Stimulated activated CD4-positive, alpha-beta T cell treated with anti-CD3 and anti-CD28 coated beads, TNF-alpha, amount 100 ng/mL, for 4 hours (primary cell): Measurements from ENCODE around the gene SOSTDC1.

Experiments used
- DNase-seq, 3 experiments: peaks; one replicate each; pipeline ENCODE4 v3.0.0-alpha.2; 2020; ENCODE audit warnings: low read depth in 3 of 3

Gene SOSTDC1

GRCh38 chr7:16419859-16420258 lies 45.7 kb downstream of the SOSTDC1 start:
- no peak for DNase-seq

DNA sequence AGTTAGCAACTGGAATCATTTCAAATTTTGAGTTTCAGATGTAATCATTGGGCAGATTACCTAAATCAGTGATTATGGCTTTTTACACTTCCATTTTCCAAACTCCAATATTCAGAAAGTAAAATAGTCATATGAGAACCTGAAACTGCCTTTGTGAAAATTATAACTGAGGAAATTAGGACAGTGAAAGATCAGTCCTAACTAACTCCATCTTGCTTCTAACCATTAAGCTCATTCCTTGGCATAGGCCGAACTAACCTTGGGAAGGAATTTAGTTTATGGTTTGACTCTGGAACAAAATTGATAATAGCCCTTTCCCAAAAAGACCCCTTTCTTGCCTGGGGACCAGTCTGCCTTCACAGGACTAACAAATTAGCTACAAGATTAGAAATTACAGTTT lies 46.4 kb downstream of the SOSTDC1 start:
- no peak for DNase-seq

GRCh38 chr7:16417906-16418305 lies 47.6 kb downstream of the SOSTDC1 start:
- no peak for DNase-seq

DNA sequence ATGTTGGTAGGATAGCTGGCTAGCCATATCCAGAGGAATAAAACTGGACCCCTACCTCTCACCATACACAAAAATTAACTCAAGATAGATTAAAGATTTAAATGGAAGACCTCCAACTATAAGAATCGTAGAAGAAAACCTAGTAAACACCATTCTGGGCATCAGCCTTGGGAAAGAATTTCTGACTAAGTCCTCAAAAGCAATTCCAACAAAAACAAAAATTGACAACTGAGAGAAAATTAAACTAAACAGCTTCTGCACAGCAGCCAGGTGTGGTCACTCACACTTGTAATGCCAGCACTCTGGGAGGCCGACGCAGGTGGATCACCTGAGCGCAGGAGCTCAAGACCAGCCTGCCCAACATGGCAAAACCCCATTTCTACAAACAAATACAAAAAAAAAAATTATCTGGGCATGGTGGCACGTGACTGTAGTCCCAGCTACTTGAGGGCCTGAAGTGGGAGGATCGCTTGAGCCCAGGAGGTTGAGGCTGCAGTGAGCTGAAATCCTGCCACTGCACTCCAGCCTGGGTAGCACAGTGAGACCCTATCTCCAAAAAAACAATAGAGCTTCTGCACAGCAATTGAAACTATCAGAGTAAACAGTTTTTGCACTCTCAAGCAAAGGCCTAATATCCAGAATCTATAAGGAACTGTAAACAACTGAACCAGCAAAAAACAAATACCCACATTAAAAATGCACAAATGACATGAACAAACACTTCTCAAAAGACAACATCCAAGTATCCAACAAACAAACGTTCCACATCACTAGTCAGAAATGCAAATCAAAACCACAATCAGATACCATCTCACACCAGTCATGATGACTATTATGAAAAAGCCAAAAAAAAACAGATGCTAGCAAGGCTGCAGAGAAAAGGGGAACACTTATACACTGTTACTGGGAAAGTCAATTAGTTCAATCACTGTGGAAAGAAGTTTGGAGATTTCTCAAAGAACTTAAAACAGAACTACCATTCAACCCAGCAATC lies 49.0 kb downstream of the SOSTDC1 start:
- no peak for DNase-seq

DNA sequence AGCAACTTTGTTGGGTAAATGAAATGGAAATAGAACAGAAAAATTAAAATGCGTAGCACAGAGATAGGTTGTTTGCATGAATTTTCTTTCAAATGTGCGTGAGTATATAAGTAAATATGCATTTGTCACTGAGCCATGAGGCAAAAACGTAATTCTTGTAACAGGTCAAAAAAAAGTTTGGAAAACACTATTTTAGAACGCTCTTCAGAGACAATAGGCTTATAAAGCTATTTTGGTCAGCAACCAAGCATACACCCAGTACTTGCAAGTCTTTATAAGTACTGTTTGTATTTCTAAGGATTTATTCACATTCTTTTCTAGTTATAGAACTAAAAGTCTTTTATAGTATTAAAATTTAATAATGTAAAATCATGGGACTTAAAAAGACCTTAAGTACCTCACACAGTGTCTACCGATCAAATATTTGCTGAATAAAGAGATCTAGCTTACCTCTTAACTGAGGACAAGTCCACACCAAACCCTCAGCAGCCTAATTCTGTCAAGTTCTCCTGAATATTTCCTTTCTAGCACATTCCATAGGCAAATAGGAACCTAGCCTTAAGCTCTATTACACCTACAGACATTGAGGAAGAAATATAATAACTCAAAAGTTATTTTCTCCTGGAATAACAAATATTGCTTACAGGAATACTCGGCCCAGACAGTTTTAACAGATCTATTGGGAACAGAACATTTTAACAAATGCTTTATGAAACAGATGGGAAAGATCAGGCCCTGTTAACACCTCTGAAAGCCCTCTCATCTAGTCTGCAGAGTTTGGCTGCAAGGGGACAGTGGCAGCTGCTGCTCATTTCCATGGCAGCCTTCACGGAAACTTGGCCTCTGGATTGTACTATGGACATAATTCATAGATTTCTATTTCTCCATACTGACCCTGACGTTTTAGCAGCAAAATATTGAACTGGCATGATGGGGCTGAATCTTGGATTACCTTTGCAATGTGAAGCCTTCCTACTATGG lies 53.0 kb downstream of the SOSTDC1 start:
- no peak for DNase-seq
